HepG2 (cell line): Measurements from ENCODE around the gene RFXANK. TPM values are rescaled to one million over a fixed set of nuclear protein-coding genes. Genes with fewer than 3 reads are reported as not detected.

Experiments
- ARHGAP35 ChIP-seq: sonication (generic); formaldehyde crosslinking; IDR thresholded peaks from 2 replicates; pipeline ENCODE4 v1.9.0; 2022; ENCODE audit warnings: mild to moderate bottlenecking, inconsistent platforms, moderate library complexity, missing genetic modification reagents, borderline replicate concordance
- BCL6 ChIP-seq: IDR thresholded peaks from 2 replicates; pipeline ENCODE4 v1.6.1; 2016; ENCODE audit warnings: missing genetic modification reagents, missing compliant biosample characterization
- HNRNPUL1 ChIP-seq: fragments of 200-400 bp; formaldehyde crosslinking; IDR thresholded peaks from 2 replicates; pipeline ENCODE4 v1.6.1; 2017; ENCODE audit warnings: low read depth, mild to moderate bottlenecking, low read length, moderate library complexity
- HOXA9 ChIP-seq: sonication (generic); formaldehyde crosslinking; IDR thresholded peaks from 2 replicates; pipeline ENCODE4 v1.8.1; 2022; ENCODE audit warnings: missing genetic modification reagents, mild to moderate bottlenecking, moderate library complexity, borderline replicate concordance
- KLF15 ChIP-seq: sonication (generic); formaldehyde crosslinking; IDR thresholded peaks from 2 replicates; pipeline ENCODE4 v1.8.1; 2023; ENCODE audit warnings: borderline replicate concordance, mild to moderate bottlenecking, inconsistent platforms, missing genetic modification reagents, mixed read lengths
- MIER3 ChIP-seq: IDR thresholded peaks from 2 replicates; pipeline ENCODE4 v1.6.1; 2016; ENCODE audit warnings: missing compliant biosample characterization, borderline replicate concordance
- SMAD3 ChIP-seq: sonication (generic); formaldehyde crosslinking; IDR thresholded peaks from 2 replicates; pipeline ENCODE4 v1.4.0; 2020; ENCODE audit warnings: missing genetic modification reagents
- SMC3 ChIP-seq: IDR thresholded peaks from 2 replicates; pipeline ENCODE4 v1.6.1; 2011; ENCODE audit warnings: low read length, improper control_type of control experiment
- SRSF4 ChIP-seq: fragments of 200-400 bp; formaldehyde crosslinking; IDR thresholded peaks from one replicate; pipeline ENCODE4 v1.6.1; 2018; ENCODE audit warnings: mild to moderate bottlenecking, low read depth, low read length, moderate library complexity; ENCODE audit not compliant: poor library complexity, severe bottlenecking
- ZBTB38 ChIP-seq: sonication (generic); formaldehyde crosslinking; IDR thresholded peaks from 2 replicates; pipeline ENCODE4 v1.5.1; 2020; ENCODE audit warnings: mild to moderate bottlenecking, missing genetic modification reagents
- ZNF225 ChIP-seq: sonication (generic); formaldehyde crosslinking; IDR thresholded peaks from 2 replicates; pipeline ENCODE4 v1.4.0; 2020; ENCODE audit warnings: mild to moderate bottlenecking, missing genetic modification reagents
- ZNF260 ChIP-seq: sonication (generic); formaldehyde crosslinking; IDR thresholded peaks from 2 replicates; pipeline ENCODE4 v1.4.0; 2020; ENCODE audit warnings: missing genetic modification reagents, low read depth, mild to moderate bottlenecking, borderline replicate concordance
- ZNF34 ChIP-seq: sonication (generic); formaldehyde crosslinking; IDR thresholded peaks from 2 replicates; pipeline ENCODE4 v1.4.0; 2020; ENCODE audit warnings: mild to moderate bottlenecking, missing genetic modification reagents, borderline replicate concordance
- ZNF549 ChIP-seq: sonication (generic); formaldehyde crosslinking; IDR thresholded peaks from 2 replicates; pipeline ENCODE4 v1.5.0; 2020; ENCODE audit warnings: missing genetic modification reagents
- ZNF781 ChIP-seq: sonication (generic); formaldehyde crosslinking; IDR thresholded peaks from 2 replicates; pipeline ENCODE4 v1.5.1; 2020; ENCODE audit warnings: borderline replicate concordance, mild to moderate bottlenecking, missing genetic modification reagents; ENCODE audit errors: not compliant biosample characterization
- ZNF883 ChIP-seq: sonication (generic); formaldehyde crosslinking; IDR thresholded peaks from 2 replicates; pipeline ENCODE4 v1.5.1; 2020; ENCODE audit warnings: mild to moderate bottlenecking, missing genetic modification reagents; ENCODE audit errors: not compliant biosample characterization
- polyA plus RNA-seq, 8 experiments: library from polyadenylated mRNA; depleted of rRNA in 3 of 8; stranded (reverse) in 7 of 8; unstranded in 1 of 8; fragments of >200 nt; fragmentation: Illumina TruSeq in 4 of 8; extraction: Trizol in 4 of 8; gene quantifications; 2 replicates each; pipeline versions ENCODE4 v1.2.1 to v1.2.3, GENCODE V29; 2011 to 2016; ENCODE audit warnings: low read depth in 4 of 8, missing spikeins in 1 of 8, mixed read lengths in 1 of 8; ENCODE audit not compliant: insufficient read depth in 1 of 8
- total RNA-seq, 5 experiments: library from RNA; depleted of rRNA; stranded (reverse); fragments of >200 nt; fragmentation: Illumina TruSeq; extraction: Trizol; gene quantifications; 2 replicates each; pipeline ENCODE4 v1.2.3, GENCODE V29; 2016; ENCODE audit warnings: low read depth in 1 of 5
- TF ChIP-seq, protein P1 (sequence below): sonication (generic); formaldehyde crosslinking; IDR thresholded peaks from 2 replicates; pipeline ENCODE4 v1.4.0; 2020; ENCODE audit warnings: mild to moderate bottlenecking, missing genetic modification reagents
- TF ChIP-seq, protein P2 (sequence below): sonication (generic); formaldehyde crosslinking; conservative IDR thresholded peaks from 2 replicates; pipeline ENCODE4 v1.4.0; 2020; ENCODE audit warnings: missing genetic modification reagents
- TF ChIP-seq, protein P3 (sequence below), 2 experiments: fragments of 450-650 bp in 1 of 2; sonication (generic) in 1 of 2; formaldehyde crosslinking; IDR thresholded peaks; 2 replicates each; pipeline versions ENCODE4 v1.5.0 to v1.8.0; 2020 to 2022; ENCODE audit warnings: mild to moderate bottlenecking in 1 of 2, missing genetic modification reagents in 1 of 2
- TF ChIP-seq, protein P4 (sequence below): IDR thresholded peaks from 2 replicates; pipeline ENCODE4 v1.6.1; 2016; ENCODE audit warnings: missing biosample characterization, missing genetic modification reagents, low read depth
- TF ChIP-seq, protein P5 (sequence below): sonication (generic); formaldehyde crosslinking; conservative IDR thresholded peaks from 2 replicates; pipeline ENCODE4 v1.8.0; 2022; ENCODE audit warnings: mild to moderate bottlenecking, moderate library complexity, missing genetic modification reagents

RFXANK gene
- total and polyA plus RNA-seq, 2 of the 13 experiments (the other 11 are each of a cell fraction or from before 2014, with no cell fraction given) = 49.9 to 80.7 TPM

DNA sequence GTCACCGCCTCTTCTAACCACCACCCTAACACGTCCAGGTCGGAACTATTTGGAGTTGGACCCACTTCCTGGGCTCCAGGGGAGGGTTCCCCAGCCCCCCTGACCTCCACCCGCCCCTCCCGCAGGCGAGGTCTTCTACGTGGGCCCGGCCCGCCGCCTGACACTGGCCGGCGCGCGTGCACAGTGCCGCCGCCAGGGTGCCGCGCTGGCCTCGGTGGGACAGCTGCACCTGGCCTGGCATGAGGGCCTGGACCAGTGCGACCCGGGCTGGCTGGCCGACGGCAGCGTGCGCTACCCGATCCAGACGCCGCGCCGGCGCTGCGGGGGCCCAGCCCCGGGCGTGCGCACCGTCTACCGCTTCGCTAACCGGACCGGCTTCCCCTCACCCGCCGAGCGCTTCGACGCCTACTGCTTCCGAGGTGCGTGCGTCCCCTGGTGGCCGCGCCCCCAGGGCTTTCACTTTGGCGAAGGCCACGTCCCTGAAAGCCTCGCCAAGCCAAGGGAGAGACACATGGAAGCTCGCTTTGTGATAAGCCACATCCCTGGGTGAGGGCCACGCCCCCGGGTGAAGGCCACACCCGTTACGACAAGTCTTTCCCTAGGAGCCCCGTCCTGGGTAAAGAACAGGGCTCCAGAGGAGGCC is 32.9 kb downstream of the RFXANK start (continued):
- TF ChIP-seq SMAD3 (CRISPR knock-in tag) = no peak
- TF ChIP-seq SRSF4 = no peak
- no peak for TF ChIP-seq BCL6 (CRISPR knock-in tag)
- no peak for TF ChIP-seq ARHGAP35 (CRISPR knock-in tag)
- TF ChIP-seq, protein P1, sequence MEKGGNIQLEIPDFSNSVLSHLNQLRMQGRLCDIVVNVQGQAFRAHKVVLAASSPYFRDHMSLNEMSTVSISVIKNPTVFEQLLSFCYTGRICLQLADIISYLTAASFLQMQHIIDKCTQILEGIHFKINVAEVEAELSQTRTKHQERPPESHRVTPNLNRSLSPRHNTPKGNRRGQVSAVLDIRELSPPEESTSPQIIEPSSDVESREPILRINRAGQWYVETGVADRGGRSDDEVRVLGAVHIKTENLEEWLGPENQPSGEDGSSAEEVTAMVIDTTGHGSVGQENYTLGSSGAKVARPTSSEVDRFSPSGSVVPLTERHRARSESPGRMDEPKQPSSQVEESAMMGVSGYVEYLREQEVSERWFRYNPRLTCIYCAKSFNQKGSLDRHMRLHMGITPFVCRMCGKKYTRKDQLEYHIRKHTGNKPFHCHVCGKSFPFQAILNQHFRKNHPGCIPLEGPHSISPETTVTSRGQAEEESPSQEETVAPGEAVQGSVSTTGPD (CRISPR knock-in tag) = no peak
- TF ChIP-seq ZNF883 (CRISPR knock-in tag) = no peak
- TF ChIP-seq, protein P2, sequence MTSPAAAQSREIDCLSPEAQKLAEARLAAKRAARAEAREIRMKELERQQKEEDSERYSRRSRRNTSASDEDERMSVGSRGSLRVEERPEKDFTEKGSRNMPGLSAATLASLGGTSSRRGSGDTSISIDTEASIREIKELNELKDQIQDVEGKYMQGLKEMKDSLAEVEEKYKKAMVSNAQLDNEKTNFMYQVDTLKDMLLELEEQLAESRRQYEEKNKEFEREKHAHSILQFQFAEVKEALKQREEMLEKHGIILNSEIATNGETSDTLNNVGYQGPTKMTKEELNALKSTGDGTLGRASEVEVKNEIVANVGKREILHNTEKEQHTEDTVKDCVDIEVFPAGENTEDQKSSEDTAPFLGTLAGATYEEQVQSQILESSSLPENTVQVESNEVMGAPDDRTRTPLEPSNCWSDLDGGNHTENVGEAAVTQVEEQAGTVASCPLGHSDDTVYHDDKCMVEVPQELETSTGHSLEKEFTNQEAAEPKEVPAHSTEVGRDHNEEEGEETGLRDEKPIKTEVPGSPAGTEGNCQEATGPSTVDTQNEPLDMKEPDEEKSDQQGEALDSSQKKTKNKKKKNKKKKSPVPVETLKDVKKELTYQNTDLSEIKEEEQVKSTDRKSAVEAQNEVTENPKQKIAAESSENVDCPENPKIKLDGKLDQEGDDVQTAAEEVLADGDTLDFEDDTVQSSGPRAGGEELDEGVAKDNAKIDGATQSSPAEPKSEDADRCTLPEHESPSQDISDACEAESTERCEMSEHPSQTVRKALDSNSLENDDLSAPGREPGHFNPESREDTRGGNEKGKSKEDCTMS (CRISPR knock-in tag) = no peak
- TF ChIP-seq ZNF34 (CRISPR knock-in tag) = peak; percentile 79; the same call in 1 of the 2 replicates
- no peak for TF ChIP-seq KLF15 (CRISPR knock-in tag)
- peak; percentile 45; the same call in 1 of the 2 replicates for TF ChIP-seq ZNF225 (CRISPR knock-in tag)
- no peak for TF ChIP-seq HOXA9 (CRISPR knock-in tag)
- TF ChIP-seq, protein P3, sequence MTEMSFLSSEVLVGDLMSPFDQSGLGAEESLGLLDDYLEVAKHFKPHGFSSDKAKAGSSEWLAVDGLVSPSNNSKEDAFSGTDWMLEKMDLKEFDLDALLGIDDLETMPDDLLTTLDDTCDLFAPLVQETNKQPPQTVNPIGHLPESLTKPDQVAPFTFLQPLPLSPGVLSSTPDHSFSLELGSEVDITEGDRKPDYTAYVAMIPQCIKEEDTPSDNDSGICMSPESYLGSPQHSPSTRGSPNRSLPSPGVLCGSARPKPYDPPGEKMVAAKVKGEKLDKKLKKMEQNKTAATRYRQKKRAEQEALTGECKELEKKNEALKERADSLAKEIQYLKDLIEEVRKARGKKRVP (CRISPR knock-in tag; IDR thresholded peaks at IDR 0.05) = 0 out of 4 replicates have a peak, but pooled peaks of 1 of the 2 experiments have one; percentile 39
- TF ChIP-seq ZNF781 = no peak
- no peak for TF ChIP-seq MIER3 (CRISPR knock-in tag)
- TF ChIP-seq ZBTB38 (CRISPR knock-in tag) = no peak; the same call in 1 of the 2 replicates
- TF ChIP-seq SMC3 = peak; percentile 30; the same call in 1 of the 2 replicates
- TF ChIP-seq ZNF549 (CRISPR knock-in tag) = no peak
- TF ChIP-seq, protein P4, sequence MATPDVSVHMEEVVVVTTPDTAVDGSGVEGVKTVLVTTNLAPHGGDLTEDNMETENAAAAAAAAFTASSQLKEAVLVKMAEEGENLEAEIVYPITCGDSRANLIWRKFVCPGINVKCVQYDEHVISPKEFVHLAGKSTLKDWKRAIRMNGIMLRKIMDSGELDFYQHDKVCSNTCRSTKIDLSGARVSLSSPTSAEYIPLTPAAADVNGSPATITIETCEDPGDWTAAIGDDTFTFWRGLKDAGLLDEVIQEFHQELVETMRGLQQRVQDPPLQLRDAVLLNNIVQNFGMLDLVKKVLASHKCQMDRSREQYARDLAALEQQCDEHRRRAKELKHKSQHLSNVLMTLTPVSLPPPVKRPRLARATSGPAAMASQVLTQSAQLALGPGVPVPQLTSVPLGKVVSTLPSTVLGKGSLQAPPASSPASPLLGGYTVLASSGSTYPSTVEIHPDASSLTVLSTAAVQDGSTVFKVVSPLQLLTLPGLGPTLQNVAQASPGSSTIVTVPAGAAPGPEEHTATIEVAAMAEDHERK (CRISPR knock-in tag) = no peak
- TF ChIP-seq ZNF260 = no peak
- TF ChIP-seq, protein P5, sequence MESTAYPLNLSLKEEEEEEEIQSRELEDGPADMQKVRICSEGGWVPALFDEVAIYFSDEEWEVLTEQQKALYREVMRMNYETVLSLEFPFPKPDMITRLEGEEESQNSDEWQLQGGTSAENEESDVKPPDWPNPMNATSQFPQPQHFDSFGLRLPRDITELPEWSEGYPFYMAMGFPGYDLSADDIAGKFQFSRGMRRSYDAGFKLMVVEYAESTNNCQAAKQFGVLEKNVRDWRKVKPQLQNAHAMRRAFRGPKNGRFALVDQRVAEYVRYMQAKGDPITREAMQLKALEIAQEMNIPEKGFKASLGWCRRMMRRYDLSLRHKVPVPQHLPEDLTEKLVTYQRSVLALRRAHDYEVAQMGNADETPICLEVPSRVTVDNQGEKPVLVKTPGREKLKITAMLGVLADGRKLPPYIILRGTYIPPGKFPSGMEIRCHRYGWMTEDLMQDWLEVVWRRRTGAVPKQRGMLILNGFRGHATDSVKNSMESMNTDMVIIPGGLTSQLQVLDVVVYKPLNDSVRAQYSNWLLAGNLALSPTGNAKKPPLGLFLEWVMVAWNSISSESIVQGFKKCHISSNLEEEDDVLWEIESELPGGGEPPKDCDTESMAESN = no peak; the same call in 1 of the 2 replicates
- no peak for TF ChIP-seq HNRNPUL1
